ENCODE data around the gene CRADD.
"Not testable (repeated sequence)": the region's sequence is repeated elsewhere in the genome, so short reads cannot be mapped to it uniquely, and the experiment has no call there.

Gene CRADD

DNA sequence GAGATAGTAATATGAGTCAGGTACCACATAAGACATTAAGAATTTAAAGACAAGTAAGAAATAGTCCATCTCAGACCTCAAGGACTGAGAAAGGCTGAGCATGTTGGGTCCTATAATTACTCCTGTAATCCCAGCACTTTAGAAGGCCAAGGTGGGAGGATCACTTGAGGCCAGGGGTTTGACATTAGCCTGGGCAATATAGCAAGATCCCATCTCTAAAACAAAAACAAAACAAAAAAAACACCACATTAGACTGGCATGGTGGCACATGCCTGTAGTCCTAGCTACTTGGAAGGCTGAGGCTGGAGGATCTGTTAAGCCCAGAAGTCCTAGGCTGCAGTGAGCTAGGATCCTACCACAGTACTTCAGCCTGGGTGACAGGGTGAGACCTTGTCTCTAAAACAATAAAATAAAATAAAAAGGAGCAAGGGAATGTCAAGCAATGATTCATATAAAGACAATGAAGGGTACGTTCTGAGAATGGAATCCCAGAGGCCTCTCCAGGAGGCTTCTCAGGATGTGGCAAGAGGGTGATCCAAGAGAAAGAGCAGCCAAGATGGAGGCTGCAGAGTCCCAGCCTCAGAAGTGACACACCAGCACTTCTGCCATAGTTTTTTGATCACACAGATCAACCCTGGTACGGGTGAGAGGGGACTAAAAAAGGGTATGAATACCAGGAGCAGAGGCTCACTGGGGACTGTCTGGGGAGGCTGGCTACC lies 206.4 kb downstream of the CRADD start:
- TF ChIP-seq, protein P1, sequence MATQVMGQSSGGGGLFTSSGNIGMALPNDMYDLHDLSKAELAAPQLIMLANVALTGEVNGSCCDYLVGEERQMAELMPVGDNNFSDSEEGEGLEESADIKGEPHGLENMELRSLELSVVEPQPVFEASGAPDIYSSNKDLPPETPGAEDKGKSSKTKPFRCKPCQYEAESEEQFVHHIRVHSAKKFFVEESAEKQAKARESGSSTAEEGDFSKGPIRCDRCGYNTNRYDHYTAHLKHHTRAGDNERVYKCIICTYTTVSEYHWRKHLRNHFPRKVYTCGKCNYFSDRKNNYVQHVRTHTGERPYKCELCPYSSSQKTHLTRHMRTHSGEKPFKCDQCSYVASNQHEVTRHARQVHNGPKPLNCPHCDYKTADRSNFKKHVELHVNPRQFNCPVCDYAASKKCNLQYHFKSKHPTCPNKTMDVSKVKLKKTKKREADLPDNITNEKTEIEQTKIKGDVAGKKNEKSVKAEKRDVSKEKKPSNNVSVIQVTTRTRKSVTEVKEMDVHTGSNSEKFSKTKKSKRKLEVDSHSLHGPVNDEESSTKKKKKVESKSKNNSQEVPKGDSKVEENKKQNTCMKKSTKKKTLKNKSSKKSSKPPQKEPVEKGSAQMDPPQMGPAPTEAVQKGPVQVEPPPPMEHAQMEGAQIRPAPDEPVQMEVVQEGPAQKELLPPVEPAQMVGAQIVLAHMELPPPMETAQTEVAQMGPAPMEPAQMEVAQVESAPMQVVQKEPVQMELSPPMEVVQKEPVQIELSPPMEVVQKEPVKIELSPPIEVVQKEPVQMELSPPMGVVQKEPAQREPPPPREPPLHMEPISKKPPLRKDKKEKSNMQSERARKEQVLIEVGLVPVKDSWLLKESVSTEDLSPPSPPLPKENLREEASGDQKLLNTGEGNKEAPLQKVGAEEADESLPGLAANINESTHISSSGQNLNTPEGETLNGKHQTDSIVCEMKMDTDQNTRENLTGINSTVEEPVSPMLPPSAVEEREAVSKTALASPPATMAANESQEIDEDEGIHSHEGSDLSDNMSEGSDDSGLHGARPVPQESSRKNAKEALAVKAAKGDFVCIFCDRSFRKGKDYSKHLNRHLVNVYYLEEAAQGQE (IDR thresholded peaks at IDR 0.05; ENCODE audit: insufficient replicate concordance, low read depth), result no peak
- TF ChIP-seq, protein P2, sequence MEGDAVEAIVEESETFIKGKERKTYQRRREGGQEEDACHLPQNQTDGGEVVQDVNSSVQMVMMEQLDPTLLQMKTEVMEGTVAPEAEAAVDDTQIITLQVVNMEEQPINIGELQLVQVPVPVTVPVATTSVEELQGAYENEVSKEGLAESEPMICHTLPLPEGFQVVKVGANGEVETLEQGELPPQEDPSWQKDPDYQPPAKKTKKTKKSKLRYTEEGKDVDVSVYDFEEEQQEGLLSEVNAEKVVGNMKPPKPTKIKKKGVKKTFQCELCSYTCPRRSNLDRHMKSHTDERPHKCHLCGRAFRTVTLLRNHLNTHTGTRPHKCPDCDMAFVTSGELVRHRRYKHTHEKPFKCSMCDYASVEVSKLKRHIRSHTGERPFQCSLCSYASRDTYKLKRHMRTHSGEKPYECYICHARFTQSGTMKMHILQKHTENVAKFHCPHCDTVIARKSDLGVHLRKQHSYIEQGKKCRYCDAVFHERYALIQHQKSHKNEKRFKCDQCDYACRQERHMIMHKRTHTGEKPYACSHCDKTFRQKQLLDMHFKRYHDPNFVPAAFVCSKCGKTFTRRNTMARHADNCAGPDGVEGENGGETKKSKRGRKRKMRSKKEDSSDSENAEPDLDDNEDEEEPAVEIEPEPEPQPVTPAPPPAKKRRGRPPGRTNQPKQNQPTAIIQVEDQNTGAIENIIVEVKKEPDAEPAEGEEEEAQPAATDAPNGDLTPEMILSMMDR (IDR thresholded peaks at IDR 0.05; ENCODE audit: insufficient read depth, low read length), result no peak
- TF ChIP-seq SPI1 (IDR thresholded peaks at IDR 0.05; ENCODE audit: borderline replicate concordance, low read depth) (no peak), GABPA (IDR thresholded peaks at IDR 0.05; ENCODE audit: low read depth) (no peak), POLR2AphosphoS5 (IDR thresholded peaks at IDR 0.05; ENCODE audit: low read depth) (no peak)
- no peaks in the 10 kb centered on the region for H3K27me3 ChIP-seq (ENCODE audit: insufficient read depth, poor library complexity, severe bottlenecking)
- H3K27ac ChIP-seq (replicated peaks), result no peak overlapping the region
- no peak overlapping the region for H3K4me3 ChIP-seq (replicated peaks; ENCODE audit: insufficient read depth, low read length)
- no peak for DNase-seq (ENCODE audit: low read depth in 1 of 2, low spot score in 1 of 2)

DNA sequence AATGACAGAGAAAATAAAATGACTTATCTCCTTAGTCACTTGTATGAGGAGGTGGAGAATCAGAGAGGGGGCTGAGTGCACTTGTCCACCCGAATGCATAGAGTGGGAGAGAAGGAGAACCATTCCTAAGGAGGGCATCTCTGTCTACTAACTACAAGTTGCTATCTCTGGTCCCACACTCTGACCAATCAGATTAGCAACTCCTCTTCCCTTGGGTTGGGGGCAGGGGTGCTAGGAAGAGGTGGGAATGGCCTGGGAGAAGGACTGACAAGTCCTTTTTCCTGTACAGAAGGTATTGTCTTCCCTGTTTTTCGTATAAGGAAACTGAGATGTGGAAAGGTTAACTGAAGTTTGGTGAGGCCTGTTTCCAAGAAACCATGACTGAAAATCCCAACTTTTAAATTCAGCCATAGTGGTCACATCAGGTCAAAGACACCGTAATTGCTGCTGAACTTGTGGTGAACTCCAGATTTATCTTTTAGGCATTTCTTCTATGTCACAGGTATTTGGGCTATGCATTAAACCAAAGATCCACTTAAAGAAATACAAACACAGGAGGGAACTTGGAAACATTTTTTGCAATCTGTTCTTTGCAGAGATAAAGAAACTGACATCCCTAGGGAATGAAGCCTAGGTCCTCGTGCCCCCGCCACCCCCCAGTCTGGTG lies 207.8 kb downstream of the CRADD start:
- no peaks in the 10 kb centered on the region for H3K27me3 ChIP-seq (ENCODE audit: insufficient read depth, poor library complexity, severe bottlenecking)
- H3K4me3 ChIP-seq (replicated peaks; ENCODE audit: insufficient read depth, low read length), result no peak overlapping the region
- H3K27ac ChIP-seq (replicated peaks), result no peak overlapping the region
- DNase-seq (ENCODE audit: low read depth in 1 of 2, low spot score in 1 of 2), result no peak
- TF ChIP-seq, protein P2 (IDR thresholded peaks at IDR 0.05; ENCODE audit: insufficient read depth, low read length), result no peak
- TF ChIP-seq, protein P1 (IDR thresholded peaks at IDR 0.05; ENCODE audit: insufficient replicate concordance, low read depth), result no peak
- no peak for TF ChIP-seq POLR2AphosphoS5 (IDR thresholded peaks at IDR 0.05; ENCODE audit: low read depth)

DNA sequence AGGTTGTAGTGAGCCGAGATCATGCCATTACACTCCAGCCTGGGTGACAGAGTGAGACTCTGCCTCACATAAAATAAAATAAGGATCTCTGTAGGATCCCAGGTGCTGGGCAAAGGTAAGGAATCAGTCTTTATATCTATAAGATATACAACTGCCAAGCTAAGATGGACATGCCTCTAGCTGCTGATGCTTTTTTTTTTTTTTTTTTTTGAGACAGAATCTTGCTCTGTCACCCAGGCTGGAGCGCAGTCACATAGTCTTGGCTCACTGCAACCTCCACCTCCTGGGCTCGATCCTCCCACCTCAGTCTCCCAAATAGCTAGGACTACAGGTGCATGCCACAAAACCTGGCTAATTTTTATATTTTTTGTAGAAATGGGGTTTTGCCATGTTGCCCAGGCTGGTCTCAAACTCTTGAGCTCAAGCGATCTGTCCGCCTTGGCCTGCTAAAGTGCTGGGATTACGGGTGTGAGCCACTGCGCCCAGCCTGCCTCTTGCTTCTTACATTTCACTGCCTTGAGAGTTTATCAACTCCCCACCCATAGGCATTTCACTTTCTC lies 208.9 kb downstream of the CRADD start:
- not testable (repeated sequence) for H3K27ac ChIP-seq (replicated peaks); DNase-seq (ENCODE audit: low read depth in 1 of 2, low spot score in 1 of 2); H3K4me3 ChIP-seq (replicated peaks; ENCODE audit: insufficient read depth, low read length); H3K27me3 ChIP-seq (ENCODE audit: insufficient read depth, poor library complexity, severe bottlenecking)

DNA sequence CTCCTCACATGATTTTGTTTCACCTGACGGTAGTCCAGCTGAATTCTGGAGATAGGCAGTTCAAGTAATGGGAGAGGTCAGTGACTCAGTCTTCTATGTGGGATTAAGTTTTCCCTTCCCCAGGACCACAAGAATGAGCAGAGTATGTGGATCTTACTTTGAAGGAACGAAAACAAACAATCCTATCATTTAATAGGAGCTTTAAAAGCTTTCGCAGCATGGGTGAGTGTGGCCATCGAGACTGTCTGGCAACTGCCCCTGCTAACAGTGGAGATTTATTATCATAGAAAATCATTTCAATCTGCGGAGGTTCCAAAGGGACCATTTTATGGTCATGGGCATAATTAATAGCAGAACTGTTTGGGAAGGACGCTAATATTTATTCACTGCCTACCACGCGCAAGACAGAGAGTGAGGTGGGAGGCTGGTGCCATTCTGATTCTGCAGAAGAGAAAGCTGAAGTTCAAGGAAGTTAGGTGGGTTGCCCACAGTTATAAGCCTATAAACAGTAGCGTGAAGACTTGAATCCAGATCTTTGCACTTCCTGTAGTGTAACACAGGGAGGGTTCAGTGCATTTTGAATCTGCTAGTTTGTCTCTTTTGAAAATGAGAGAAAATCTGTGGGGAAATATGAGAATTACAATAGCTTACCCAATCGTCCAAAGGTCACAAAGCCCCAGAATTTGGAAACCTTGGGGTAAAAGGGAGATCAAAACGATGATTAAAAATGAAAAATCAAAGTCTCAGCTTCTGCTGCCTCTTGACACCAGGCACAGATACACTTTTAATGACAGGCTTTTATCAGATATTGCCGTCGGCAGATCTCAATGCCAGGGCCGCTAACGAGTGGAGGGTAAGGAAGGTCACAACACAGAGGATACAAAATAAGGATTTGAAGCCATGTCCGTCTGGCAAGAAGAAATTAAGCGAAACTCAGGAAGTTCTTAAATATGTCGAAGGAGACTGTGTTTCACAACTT lies 209.6 kb downstream of the CRADD start:
- H3K4me3 ChIP-seq (replicated peaks; ENCODE audit: insufficient read depth, low read length), result no peak overlapping the region
- H3K27me3 ChIP-seq (ENCODE audit: insufficient read depth, poor library complexity, severe bottlenecking), result no peaks in the 10 kb centered on the region
- DNase-seq (ENCODE audit: low read depth in 1 of 2, low spot score in 1 of 2), result no peak
- TF ChIP-seq, protein P1 (IDR thresholded peaks at IDR 0.05; ENCODE audit: insufficient replicate concordance, low read depth), result no peak
- no peak for TF ChIP-seq POLR2AphosphoS5 (IDR thresholded peaks at IDR 0.05; ENCODE audit: low read depth)
- no peak for TF ChIP-seq GABPA (IDR thresholded peaks at IDR 0.05; ENCODE audit: low read depth)
- TF ChIP-seq, protein P2 (IDR thresholded peaks at IDR 0.05; ENCODE audit: insufficient read depth, low read length), result no peak
- TF ChIP-seq SPI1 (IDR thresholded peaks at IDR 0.05; ENCODE audit: borderline replicate concordance, low read depth), result no peak
- H3K27ac ChIP-seq (replicated peaks), result no peak overlapping the region
